Endometrium (tissue), 2 donors: ENCODE results near the gene LRRC7.

Source experiments
- FAIRE-seq: peaks from 2 replicates; lab custom pipeline; 2012; peaks lifted over from hg19 to GRCh38; lab: Jason Lieb, UNC
- donor health status: control.
- donor health status: control.

Gene LRRC7

GRCh38 chr1:70093250-70093975 is 525.7 kb downstream of the LRRC7 start:
- FAIRE-seq: no peak

DNA sequence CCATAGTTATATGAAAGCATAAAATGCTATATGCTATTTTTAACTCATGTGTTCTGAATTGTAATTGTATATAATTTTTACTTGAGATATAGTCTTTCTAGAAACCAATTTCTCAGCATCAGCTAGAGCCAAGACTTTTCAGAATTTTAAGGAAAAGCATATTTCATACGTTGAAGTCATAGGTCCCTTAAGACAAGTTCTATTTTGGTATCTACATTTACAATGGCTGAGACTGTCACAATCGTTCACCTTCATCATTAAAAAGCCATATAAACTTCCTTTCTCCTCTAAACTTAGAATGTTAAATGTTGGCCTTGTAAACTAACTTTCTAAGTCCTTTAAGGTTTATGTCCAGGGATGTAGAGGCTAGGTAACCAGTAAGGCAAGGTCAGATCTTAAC is 533.5 kb downstream of the LRRC7 start:
- FAIRE-seq: no peak

DNA sequence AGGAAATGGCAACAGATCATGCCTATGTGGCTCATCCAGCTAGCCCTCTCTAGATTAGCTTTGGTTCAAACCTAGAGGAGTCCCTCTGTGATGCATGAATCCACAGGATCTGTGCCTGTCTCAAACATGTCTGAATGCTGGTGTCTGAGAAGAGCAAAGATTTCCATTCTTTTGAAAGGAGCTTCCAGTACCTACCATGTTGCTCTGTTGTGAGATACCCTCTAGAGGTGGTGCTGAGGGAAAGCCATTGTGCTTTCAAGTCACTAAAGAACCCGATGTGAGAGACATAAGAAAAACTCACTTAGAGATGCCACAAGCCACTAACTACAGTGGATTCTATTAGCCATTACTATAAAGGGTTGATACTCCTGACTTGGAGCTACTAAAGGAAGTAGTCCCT is 534.1 kb downstream of the LRRC7 start:
- no peak for FAIRE-seq

- no peak for FAIRE-seq
Measured at GRCh38 chr1:70103770-70104169, 536.0 kb downstream of the LRRC7 start.

- no peak for FAIRE-seq
Measured at GRCh38 chr1:70109241-70109640, 541.5 kb downstream of the LRRC7 start.

DNA sequence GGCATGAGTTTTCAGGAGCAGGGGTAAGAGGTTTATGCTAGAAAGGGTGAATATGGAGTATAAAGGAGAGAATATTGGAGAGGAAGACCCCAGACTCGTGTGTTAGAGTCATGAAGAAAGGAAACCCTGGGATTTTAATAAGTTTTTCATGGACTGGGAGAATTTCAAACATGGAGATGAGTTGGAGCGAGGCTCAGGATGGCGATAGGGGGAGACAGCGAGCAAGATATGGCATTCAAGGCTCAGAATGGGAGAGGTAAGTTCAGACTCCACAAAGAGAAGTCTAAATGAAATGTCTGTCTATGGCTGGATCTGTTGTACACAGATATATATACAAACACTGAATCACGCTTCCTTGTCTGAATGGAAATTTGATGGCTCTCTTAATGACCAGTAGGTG is 545.1 kb downstream of the LRRC7 start:
- FAIRE-seq: no peak

GRCh38 chr1:70115315-70115714 is 547.6 kb downstream of the LRRC7 start:
- no peak for FAIRE-seq

DNA sequence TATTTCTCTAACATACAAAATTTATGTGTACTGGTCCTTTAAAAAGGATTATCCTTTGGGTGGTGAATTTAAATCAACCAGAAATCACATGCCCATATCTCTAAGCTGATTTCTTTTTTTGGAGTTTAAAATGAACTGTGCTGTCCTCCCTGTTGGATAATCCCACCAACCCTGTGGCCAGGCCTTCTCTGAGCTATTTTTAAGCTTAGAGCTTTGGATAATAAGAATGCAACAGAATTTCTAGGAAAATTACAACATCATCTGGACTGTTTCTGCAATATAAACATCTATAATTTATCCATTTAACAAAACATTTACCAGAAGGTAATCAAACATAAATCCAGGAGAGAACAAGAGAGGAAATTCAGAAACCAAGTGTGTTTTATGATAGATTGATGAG is 549.3 kb downstream of the LRRC7 start:
- no peak for FAIRE-seq

- FAIRE-seq: no peak
Measured at GRCh38 chr1:70134148-70134547, 566.4 kb downstream of the LRRC7 start.

DNA sequence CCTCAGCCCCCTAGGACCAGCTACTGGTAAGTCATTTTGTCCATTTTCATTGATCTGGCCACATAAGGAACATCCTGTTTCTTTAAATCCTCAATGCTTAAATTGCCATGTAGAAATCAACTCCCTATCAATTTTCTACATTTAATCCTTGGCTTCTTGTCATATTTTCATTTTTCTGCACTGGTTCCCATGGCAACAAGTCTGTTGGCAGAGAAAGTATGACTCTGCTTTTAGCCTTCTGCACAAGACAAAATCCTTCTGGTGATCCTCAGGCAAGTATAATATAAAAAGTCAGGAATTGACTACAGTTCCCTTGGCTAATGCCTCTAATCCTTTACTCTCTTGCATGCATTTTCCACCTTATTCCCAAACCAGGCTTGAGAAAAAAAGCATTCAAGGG is 572.6 kb downstream of the LRRC7 start:
- no peak for FAIRE-seq

DNA sequence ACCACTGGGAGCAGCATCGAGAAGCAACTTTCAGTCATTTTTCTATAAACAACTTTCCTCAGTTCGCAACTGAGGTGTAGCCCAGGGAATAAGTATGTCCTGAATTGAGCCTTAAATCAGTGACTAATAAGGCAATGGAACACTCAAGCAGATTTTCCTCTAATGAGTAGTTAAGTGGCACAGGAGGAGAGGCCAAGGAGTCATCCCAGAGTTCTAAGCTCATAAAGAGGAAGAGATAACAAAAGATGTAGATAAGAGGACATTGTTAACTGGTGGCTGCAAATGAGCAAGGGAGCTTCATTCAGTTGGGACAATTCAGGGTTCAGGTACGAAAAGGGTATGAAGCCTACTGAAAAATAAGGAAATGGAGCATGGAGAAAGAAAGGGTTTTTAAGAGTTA is 573.2 kb downstream of the LRRC7 start:
- no peak for FAIRE-seq

- FAIRE-seq: peak; percentile 72
Measured at GRCh38 chr1:70142075-70142474, 574.4 kb downstream of the LRRC7 start.

DNA sequence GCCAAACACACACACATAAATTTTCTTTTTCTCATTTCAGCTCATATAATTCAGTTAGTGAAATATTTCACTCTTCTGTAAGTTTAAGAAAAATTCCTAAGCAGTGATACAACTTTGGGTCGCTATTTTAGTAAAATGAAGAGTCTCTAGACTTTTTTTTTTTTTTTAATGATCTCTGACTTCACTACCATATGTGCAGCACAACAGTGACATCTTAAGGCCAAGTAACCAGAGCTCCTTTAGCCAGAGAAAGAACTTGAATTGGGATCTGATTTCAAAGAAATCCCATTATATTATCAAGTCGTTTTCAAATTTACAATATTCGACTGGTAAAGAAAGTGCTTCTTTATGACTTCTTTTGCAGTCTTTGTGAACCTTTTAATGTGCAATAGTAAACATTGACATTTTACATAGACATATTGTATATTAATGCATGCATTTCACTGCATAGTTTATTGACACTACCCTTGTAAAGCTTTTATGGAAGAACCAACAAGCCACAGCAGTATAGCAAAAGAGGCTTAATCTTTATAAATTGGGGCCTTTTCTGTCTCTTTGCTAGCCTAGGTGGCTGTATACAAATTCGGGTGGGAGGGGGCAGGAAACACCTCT is 575.4 kb downstream of the LRRC7 start:
- FAIRE-seq: no peak

GRCh38 chr1:70146488-70146887 is 578.8 kb downstream of the LRRC7 start:
- no peak for FAIRE-seq

DNA sequence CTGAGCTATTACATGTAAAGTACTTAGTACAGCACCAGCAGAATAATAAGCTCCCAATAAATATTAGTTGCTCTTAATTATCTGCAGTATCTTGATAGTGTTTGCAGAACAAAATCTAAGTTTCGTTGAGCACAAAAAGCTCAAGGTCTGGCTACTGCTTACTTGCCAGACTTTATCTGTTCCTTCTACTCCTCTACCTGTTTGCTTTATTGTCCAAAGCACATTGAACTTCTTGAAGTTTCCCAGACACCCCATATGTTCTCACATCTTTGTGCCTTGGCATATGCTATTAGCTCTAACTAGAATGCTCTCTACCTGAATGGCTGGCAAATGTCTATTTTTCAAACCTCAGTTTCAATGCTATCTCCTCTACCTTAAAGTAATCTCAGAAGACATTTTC is 582.7 kb downstream of the LRRC7 start:
- no peak for FAIRE-seq

DNA sequence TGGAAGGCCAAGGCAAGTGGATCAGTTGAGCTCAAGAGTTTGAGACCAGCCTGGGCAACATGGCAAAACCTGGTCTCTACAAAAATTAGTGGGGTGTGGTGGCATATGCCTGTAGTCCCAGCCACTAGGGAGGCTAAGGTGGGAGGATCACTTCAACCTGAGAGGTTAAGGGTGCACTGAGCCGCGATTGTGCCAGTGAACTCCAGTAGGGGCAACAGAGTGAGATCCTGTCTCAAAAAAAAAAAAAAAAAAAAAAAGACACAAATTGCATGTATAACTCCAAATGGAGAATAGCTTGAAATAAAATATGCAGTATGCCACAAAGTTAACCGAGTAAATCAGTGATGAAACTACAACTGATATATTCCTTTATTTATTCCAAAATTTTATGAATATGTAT is 586.0 kb downstream of the LRRC7 start:
- no peak for FAIRE-seq

- no peak for FAIRE-seq
Measured at GRCh38 chr1:70156529-70157120, 588.9 kb downstream of the LRRC7 start.

GRCh38 chr1:70164350-70164749 is 596.6 kb downstream of the LRRC7 start:
- no peak for FAIRE-seq

- no peak for FAIRE-seq
Measured at GRCh38 chr1:70168283-70168682, 600.6 kb downstream of the LRRC7 start.

DNA sequence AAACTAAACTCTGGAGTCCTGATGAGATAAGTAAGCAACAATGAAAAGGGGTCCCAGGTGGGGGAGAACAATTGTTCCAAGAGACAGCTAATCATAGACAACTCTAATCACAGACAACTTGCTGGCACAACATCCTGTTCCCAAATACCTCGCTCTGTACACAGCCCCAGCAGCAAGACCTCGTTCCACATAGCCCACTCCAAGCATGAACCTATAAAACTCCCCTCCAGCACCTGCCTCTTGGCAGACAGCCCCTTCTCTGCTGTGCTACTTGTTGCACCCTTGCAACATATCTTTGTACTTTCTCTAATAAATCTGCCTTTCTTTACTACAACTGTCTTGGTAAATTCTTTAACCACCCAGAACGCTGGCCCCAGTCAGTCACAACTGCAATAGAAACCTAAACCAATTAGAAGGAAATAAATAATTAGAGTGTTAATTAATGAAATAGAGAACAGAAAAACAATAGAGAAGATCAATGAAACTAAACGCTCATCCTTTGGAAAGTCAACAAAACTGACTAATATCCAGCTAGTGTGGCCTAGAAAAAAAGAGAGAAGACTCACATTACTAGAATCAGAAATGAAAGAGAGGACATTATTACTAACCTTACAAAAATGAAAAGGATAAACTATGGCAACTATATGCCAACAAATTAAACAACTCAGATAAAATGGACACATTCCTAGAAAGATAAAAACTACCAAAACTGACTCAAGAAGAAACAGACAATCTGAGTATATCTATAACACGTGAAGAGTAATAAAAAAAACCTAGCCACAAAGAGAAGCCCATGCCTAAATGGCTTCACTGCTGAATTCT is 601.5 kb downstream of the LRRC7 start:
- no peak for FAIRE-seq

- no peak for FAIRE-seq
Measured at GRCh38 chr1:70171512-70171911, 603.8 kb downstream of the LRRC7 start.
